H9 (cell line): ENCODE data around the gene S1PR4. TPM values are rescaled to one million over a fixed set of nuclear protein-coding genes. Genes with fewer than 3 reads are reported as not detected.

ENCODE experiments used
- DNase-seq: peaks from one replicate; pipeline ENCODE4 v3.0.0-alpha.2; 2017
- H2AFZ ChIP-seq: one replicate; pipeline ENCODE4 v1.6.1; 2013; ENCODE audit warnings: mild to moderate bottlenecking, low read length, control low read depth, moderate library complexity
- H2AK5ac ChIP-seq: 2 replicates; pipeline ENCODE4 v1.6.1; 2013; ENCODE audit warnings: low read length, control low read depth, mixed read lengths; ENCODE audit not compliant: insufficient read length
- H2BK120ac ChIP-seq: one replicate; pipeline ENCODE4 v1.6.1; 2013; ENCODE audit warnings: low read depth, mild to moderate bottlenecking, low read length, control low read depth, inconsistent platforms; ENCODE audit not compliant: poor library complexity, severe bottlenecking
- H2BK12ac ChIP-seq: 2 replicates; pipeline ENCODE4 v1.6.1; 2013; ENCODE audit warnings: low read length, control low read depth, mixed read lengths, low read depth; ENCODE audit not compliant: insufficient read length
- H2BK15ac ChIP-seq: 2 replicates; pipeline ENCODE4 v1.6.1; 2013; ENCODE audit warnings: low read depth, low read length, control low read depth
- H2BK20ac ChIP-seq: one replicate; pipeline ENCODE4 v1.6.1; 2013; ENCODE audit warnings: low read depth, mild to moderate bottlenecking, low read length, control low read depth, inconsistent platforms; ENCODE audit not compliant: poor library complexity, severe bottlenecking
- H2BK5ac ChIP-seq: 2 replicates; pipeline ENCODE4 v1.6.1; 2013; ENCODE audit warnings: low read length, control low read depth, mixed read lengths; ENCODE audit not compliant: insufficient read length
- H3K14ac ChIP-seq: 2 replicates; pipeline ENCODE4 v1.6.1; 2013; ENCODE audit warnings: low read length, control low read depth; ENCODE audit not compliant: insufficient read depth
- H3K18ac ChIP-seq: 2 replicates; pipeline ENCODE4 v1.6.1; 2013; ENCODE audit warnings: low read depth, mild to moderate bottlenecking, mixed read lengths, low read length, control low read depth; ENCODE audit not compliant: insufficient read length
- H3K23ac ChIP-seq: 2 replicates; pipeline ENCODE4 v1.6.1; 2013; ENCODE audit warnings: low read length, control low read depth, mixed read lengths, low read depth; ENCODE audit not compliant: insufficient read length
- H3K23me2 ChIP-seq: 2 replicates; pipeline ENCODE4 v1.6.1; 2013; ENCODE audit warnings: low read depth, mild to moderate bottlenecking, mixed read lengths, low read length, control low read depth; ENCODE audit not compliant: insufficient read length, poor library complexity, severe bottlenecking
- H3K27ac ChIP-seq: 2 replicates; pipeline ENCODE4 v1.5.1; 2013; ENCODE audit warnings: low read length, control low read depth, mixed read lengths, low read depth; ENCODE audit not compliant: insufficient read length
- H3K27me3 ChIP-seq: 2 replicates; pipeline ENCODE4 v1.6.1; 2013; ENCODE audit warnings: low read length, control low read depth, inconsistent platforms; ENCODE audit not compliant: insufficient read depth
- H3K4ac ChIP-seq: 2 replicates; pipeline ENCODE4 v1.6.1; 2013; ENCODE audit warnings: low read depth, mild to moderate bottlenecking, control low read depth, inconsistent platforms, low read length, moderate library complexity
- H3K4me1 ChIP-seq: 2 replicates; pipeline ENCODE4 v1.6.1; 2013; ENCODE audit warnings: low read length, control low read depth, inconsistent platforms; ENCODE audit not compliant: insufficient read depth
- H3K4me2 ChIP-seq: 2 replicates; pipeline ENCODE4 v1.6.1; 2013; ENCODE audit warnings: low read length, control low read depth, mixed read lengths; ENCODE audit not compliant: insufficient read length, insufficient read depth
- H3K56ac ChIP-seq: 2 replicates; pipeline ENCODE4 v1.6.1; 2013; ENCODE audit warnings: low read depth, mild to moderate bottlenecking, mixed read lengths, low read length, control low read depth; ENCODE audit not compliant: insufficient read length
- H3K79me1 ChIP-seq: 2 replicates; pipeline ENCODE4 v1.6.1; 2013; ENCODE audit warnings: low read depth, mild to moderate bottlenecking, moderate library complexity, low read length, control low read depth, inconsistent platforms; ENCODE audit not compliant: insufficient read depth, poor library complexity, severe bottlenecking
- H3K79me2 ChIP-seq: 2 replicates; pipeline ENCODE4 v1.6.1; 2013; ENCODE audit warnings: low read length, control low read depth, inconsistent platforms; ENCODE audit not compliant: insufficient read depth
- H3K9ac ChIP-seq: 2 replicates; pipeline ENCODE4 v1.6.1; 2013; ENCODE audit warnings: low read length, control low read depth, mixed read lengths; ENCODE audit not compliant: insufficient read length; ENCODE audit errors: extremely low read depth
- H3K9me3 ChIP-seq: one replicate; pipeline ENCODE4 v1.6.1; 2013; ENCODE audit warnings: low read depth, low read length, inconsistent platforms; ENCODE audit not compliant: control insufficient read depth
- H3T11ph ChIP-seq: one replicate; pipeline ENCODE4 v1.6.1; 2013; ENCODE audit warnings: mild to moderate bottlenecking, low read length, control low read depth, inconsistent platforms
- H4K20me1 ChIP-seq: one replicate; pipeline ENCODE4 v1.6.1; 2013; ENCODE audit not compliant: control insufficient read depth, insufficient read length, insufficient read depth
- H4K5ac ChIP-seq: 2 replicates; pipeline ENCODE4 v1.6.1; 2013; ENCODE audit warnings: low read depth, mild to moderate bottlenecking, mixed read lengths, low read length, control low read depth; ENCODE audit not compliant: insufficient read length
- H4K8ac ChIP-seq: replicated peaks from 2 replicates; pipeline ENCODE4 v1.6.1; 2013; ENCODE audit warnings: low read length, control low read depth, mixed read lengths, low read depth; ENCODE audit not compliant: insufficient read length
- H4K91ac ChIP-seq: 2 replicates; pipeline ENCODE4 v1.6.1; 2013; ENCODE audit warnings: low read depth, mild to moderate bottlenecking, moderate library complexity, mixed read lengths, low read length, control low read depth; ENCODE audit not compliant: insufficient read length
- H3K27ac Mint-ChIP-seq, 3 experiments: 2 replicates in 2 of 3; 3 replicates in 1 of 3; pipeline ENCODE4 v1.8.0; 2020 to 2021; ENCODE audit warnings: mixed read lengths in 3 of 3, mild to moderate bottlenecking in 1 of 3, moderate library complexity in 1 of 3
- H3K27me3 Mint-ChIP-seq: 2 replicates; pipeline ENCODE4 v1.8.0; 2021; ENCODE audit warnings: low read depth, mild to moderate bottlenecking, moderate library complexity, mixed read lengths
- H3K36me3 Mint-ChIP-seq, 3 experiments: 2 replicates in 2 of 3; 3 replicates in 1 of 3; pipeline ENCODE4 v1.8.0; 2020 to 2021; ENCODE audit warnings: low read depth in 3 of 3, mixed read lengths in 3 of 3; ENCODE audit not compliant: insufficient read depth in 1 of 3
- H3K4me1 Mint-ChIP-seq, 2 experiments: 2 replicates each; pipeline ENCODE4 v1.8.0; 2020; ENCODE audit warnings: mixed read lengths in 2 of 2
- H3K4me3 Mint-ChIP-seq, 2 experiments: 2 replicates in 1 of 2; 3 replicates in 1 of 2; pipeline ENCODE4 v1.8.0; 2020 to 2021; ENCODE audit warnings: mild to moderate bottlenecking in 2 of 2, mixed read lengths in 2 of 2, moderate library complexity in 1 of 2
- H3K9me3 Mint-ChIP-seq, 2 experiments: 2 replicates in 1 of 2; 3 replicates in 1 of 2; pipeline ENCODE4 v1.8.0; 2020; ENCODE audit warnings: mild to moderate bottlenecking in 2 of 2, mixed read lengths in 2 of 2, moderate library complexity in 1 of 2
- CTCF ChIP-seq: fragments of 200-600 bp; sonication (generic); conservative IDR thresholded peaks from 3 replicates; pipeline ENCODE4 v1.8.0; 2021; ENCODE audit warnings: antibody characterized with exemption, mild to moderate bottlenecking
- WGBS: extraction: QIAGEN DNeasy Blood & Tissue Kit; methylation state at CpG from one replicate; pipeline ENCODE4 v1.1.7; 2013; ENCODE audit warnings: missing lambda C conversion rate, low lambda C conversion rate, mixed read lengths; ENCODE audit not compliant: insufficient read length; ENCODE audit errors: extremely low coverage; 5-methylcytosine and 5-hydroxymethylcytosine counted together
- total RNA-seq: library from RNA; stranded (reverse); gene quantifications from 2 replicates; pipeline ENCODE4 v1.2.1, GENCODE V29; 2021

The S1PR4 gene
- total RNA-seq, 1 experiment from 2014 or later = not detected

- no peak overlapping the region for H3K14ac ChIP-seq
- no peaks in the 10 kb centered on the region for H3K9me3 Mint-ChIP-seq
- H2BK12ac ChIP-seq = no peak overlapping the region
- H3K4me1 Mint-ChIP-seq = peaks cover 3 to 8% of the 10 kb centered on the region in 2 experiments; a peak in 3 of 4 replicates
- H3K23ac ChIP-seq = no peak overlapping the region
- no peaks in the 10 kb centered on the region for H3K4me1 ChIP-seq
- peaks cover 1% of the 10 kb centered on the region; the same call in 1 of the 2 replicates for H3K27me3 Mint-ChIP-seq
- DNase-seq = peak; percentile 31
- H4K20me1 ChIP-seq = no peaks in the 10 kb centered on the region
- H3K79me1 ChIP-seq = no peaks in the 10 kb centered on the region
- no CpG with 5 or more reads among the region's 24 CpGs for WGBS
- no peaks in the 10 kb centered on the region for H3K9me3 ChIP-seq
- no peaks in the 10 kb centered on the region for H3K27me3 ChIP-seq
- no peak overlapping the region for H2BK15ac ChIP-seq
- H2AFZ ChIP-seq = no peak overlapping the region
- no peak overlapping the region for H4K91ac ChIP-seq
- no peaks in the 10 kb centered on the region for H3K36me3 Mint-ChIP-seq
- H3K4ac ChIP-seq = no peak overlapping the region
- TF ChIP-seq CTCF = no peak
- H3K9ac ChIP-seq = no peak overlapping the region
- no peak overlapping the region for H2BK120ac ChIP-seq
- no peak overlapping the region for H4K5ac ChIP-seq
- no peak overlapping the region; a peak in 1 of 5 replicates for H3K4me3 Mint-ChIP-seq
- H3K27ac Mint-ChIP-seq = peak overlapping the region in 1 of 3 experiments; percentile 52; a peak in 1 of 7 replicates
- no peak overlapping the region for H3K27ac ChIP-seq
- no peak overlapping the region for H4K8ac ChIP-seq
- no peak overlapping the region for H3K56ac ChIP-seq
- no peaks in the 10 kb centered on the region for H3K23me2 ChIP-seq
- H3T11ph ChIP-seq = no peak overlapping the region
- no peak overlapping the region for H2AK5ac ChIP-seq
- no peak overlapping the region for H3K18ac ChIP-seq
- H3K79me2 ChIP-seq = no peaks in the 10 kb centered on the region
- no peak overlapping the region for H3K4me2 ChIP-seq
- no peak overlapping the region for H2BK5ac ChIP-seq
- no peak overlapping the region for H2BK20ac ChIP-seq
Measured at GRCh38 chr19:3132971-3133792, 45.4 kb upstream of the S1PR4 start.
